GM21381 (cell line): ENCODE measurements around the gene CA10.

Source experiments
- ATAC-seq: cut with Tn5 transposase; IDR thresholded peaks from one replicate; pipeline ENCODE4 v1.9.1; 2021; ENCODE audit warnings: mild to moderate bottlenecking, moderate library complexity; ENCODE audit not compliant: unreplicated experiment

The CA10 gene

GRCh38 chr17:51778842-51779241, 379.7 kb downstream of the CA10 start:
- ATAC-seq, result no peak

- no peak for ATAC-seq
These were observed 388.3 kb downstream of the CA10 start for GRCh38 chr17:51770027-51770759.

GRCh38 chr17:51769231-51769630, 389.3 kb downstream of the CA10 start:
- no peak for ATAC-seq

GRCh38 chr17:51768706-51769105, 389.8 kb downstream of the CA10 start:
- no peak for ATAC-seq

- no peak for ATAC-seq
These were observed 391.2 kb downstream of the CA10 start for GRCh38 chr17:51767287-51767686.

- ATAC-seq, result no peak
These were observed 393.0 kb downstream of the CA10 start for GRCh38 chr17:51765282-51766135.

GRCh38 chr17:51764387-51764971, 394.0 kb downstream of the CA10 start:
- ATAC-seq, result peak; percentile 87

GRCh38 chr17:51763058-51763457, 395.5 kb downstream of the CA10 start:
- ATAC-seq, result no peak

- no peak for ATAC-seq
These were observed 397.4 kb downstream of the CA10 start for GRCh38 chr17:51761105-51761504.

GRCh38 chr17:51759260-51759659, 399.3 kb downstream of the CA10 start:
- ATAC-seq, result no peak

GRCh38 chr17:51751072-51751471, 407.4 kb downstream of the CA10 start:
- no peak for ATAC-seq

- ATAC-seq, result no peak
These were observed 409.5 kb downstream of the CA10 start for GRCh38 chr17:51748749-51749604.

GRCh38 chr17:51746421-51746820, 412.1 kb downstream of the CA10 start:
- ATAC-seq, result no peak

- ATAC-seq, result no peak
These were observed 412.5 kb downstream of the CA10 start for GRCh38 chr17:51745993-51746392.

- ATAC-seq, result no peak
These were observed 415.0 kb downstream of the CA10 start for GRCh38 chr17:51743477-51743876.

GRCh38 chr17:51742571-51742970, 415.9 kb downstream of the CA10 start:
- no peak for ATAC-seq

GRCh38 chr17:51741458-51741857, 417.1 kb downstream of the CA10 start:
- no peak for ATAC-seq

GRCh38 chr17:51740531-51740930, 418.0 kb downstream of the CA10 start:
- no peak for ATAC-seq

GRCh38 chr17:51739245-51739886, 419.1 kb downstream of the CA10 start:
- no peak for ATAC-seq

- no peak for ATAC-seq
These were observed 422.2 kb downstream of the CA10 start for GRCh38 chr17:51736356-51736755.
